Hepatocyte (in vitro differentiated cells): ENCODE data around the gene RNF227. TPM values are rescaled to one million over a fixed set of nuclear protein-coding genes. Genes with fewer than 3 reads are reported as not detected.

ENCODE experiments used
- DNase-seq: peaks from one replicate; pipeline ENCODE4 v3.0.0-alpha.2; 2016; ENCODE audit warnings: low spot score
- H2AFZ ChIP-seq: fragments of 200-600 bp; sonication (generic); 2 replicates; pipeline ENCODE4 v1.6.0; 2016; ENCODE audit warnings: antibody characterized with exemption, mild to moderate bottlenecking
- H3K27ac ChIP-seq: fragments of 200-600 bp; sonication (generic); 2 replicates; pipeline ENCODE4 v1.5.1; 2016; ENCODE audit warnings: mild to moderate bottlenecking
- H3K27me3 ChIP-seq: fragments of 200-600 bp; sonication (generic); 2 replicates; pipeline ENCODE4 v1.6.1; 2016
- H3K36me3 ChIP-seq: fragments of 200-600 bp; sonication (generic); replicated peaks from 2 replicates; pipeline ENCODE4 v1.5.1; 2016; ENCODE audit warnings: low read depth; ENCODE audit not compliant: insufficient read depth
- H3K4me1 ChIP-seq: fragments of 200-600 bp; sonication (generic); 2 replicates; pipeline ENCODE4 v1.5.1; 2016; ENCODE audit warnings: mild to moderate bottlenecking, moderate library complexity; ENCODE audit not compliant: insufficient read depth
- H3K4me2 ChIP-seq: fragments of 200-600 bp; sonication (generic); 2 replicates; pipeline ENCODE4 v1.6.0; 2016
- H3K4me3 ChIP-seq: fragments of 200-600 bp; sonication (generic); 2 replicates; pipeline ENCODE4 v1.5.1; 2016; ENCODE audit warnings: mild to moderate bottlenecking
- H3K79me2 ChIP-seq: fragments of 200-600 bp; sonication (generic); 2 replicates; pipeline ENCODE4 v1.6.0; 2017; ENCODE audit warnings: mild to moderate bottlenecking
- H3K9me2 ChIP-seq: fragments of 200-600 bp; sonication (generic); replicated peaks from 2 replicates; pipeline ENCODE4 v1.6.0; 2017; ENCODE audit warnings: mild to moderate bottlenecking; ENCODE audit not compliant: insufficient read depth
- H3K9me3 ChIP-seq: fragments of 200-600 bp; sonication (generic); 2 replicates; pipeline ENCODE4 v1.5.1; 2016; ENCODE audit warnings: low read depth, mild to moderate bottlenecking
- H4K20me1 ChIP-seq: fragments of 200-600 bp; sonication (generic); 2 replicates; pipeline ENCODE4 v1.6.0; 2016; ENCODE audit warnings: mild to moderate bottlenecking; ENCODE audit not compliant: insufficient read depth, poor library complexity, severe bottlenecking
- EZH2 ChIP-seq: fragments of 200-600 bp; sonication (generic); IDR thresholded peaks from 2 replicates; pipeline ENCODE4 v1.6.1; 2016; ENCODE audit warnings: antibody characterized with exemption, mild to moderate bottlenecking, borderline replicate concordance
- EZH2phosphoT487 ChIP-seq: fragments of 200-600 bp; sonication (generic); IDR thresholded peaks from one replicate; pipeline ENCODE4 v1.6.1; 2018; ENCODE audit warnings: antibody characterized with exemption, mild to moderate bottlenecking, low read depth, moderate library complexity; ENCODE audit not compliant: unreplicated experiment, severe bottlenecking
- WGBS: methylation state at CpG from one replicate; pipeline ENCODE4 v1.1.6; 2016; ENCODE audit warnings: low lambda C conversion rate; ENCODE audit errors: missing lambda C conversion rate; 5-methylcytosine and 5-hydroxymethylcytosine counted together
- polyA plus RNA-seq: library from polyadenylated mRNA; unstranded; fragments of >200 nt; fragmentation: Nextera tagmentation; extraction: Ambion mirVana; gene quantifications from 2 replicates; pipeline ENCODE4 v1.2.1, GENCODE V29; 2016
- total RNA-seq: library from RNA; depleted of rRNA; stranded (reverse); fragments of >200 nt; gene quantifications from 2 replicates; pipeline ENCODE4 v1.2.3, GENCODE V29; 2014
- TF ChIP-seq, protein P1 (sequence below): fragments of 200-600 bp; sonication (generic); IDR thresholded peaks from 2 replicates; pipeline ENCODE4 v1.5.1; 2016; ENCODE audit warnings: antibody characterized with exemption, mild to moderate bottlenecking; ENCODE audit not compliant: poor library complexity

The RNF227 gene
- total and polyA plus RNA-seq, 2 experiments from 2014 or later: 2.5 to 3.5 TPM

DNA sequence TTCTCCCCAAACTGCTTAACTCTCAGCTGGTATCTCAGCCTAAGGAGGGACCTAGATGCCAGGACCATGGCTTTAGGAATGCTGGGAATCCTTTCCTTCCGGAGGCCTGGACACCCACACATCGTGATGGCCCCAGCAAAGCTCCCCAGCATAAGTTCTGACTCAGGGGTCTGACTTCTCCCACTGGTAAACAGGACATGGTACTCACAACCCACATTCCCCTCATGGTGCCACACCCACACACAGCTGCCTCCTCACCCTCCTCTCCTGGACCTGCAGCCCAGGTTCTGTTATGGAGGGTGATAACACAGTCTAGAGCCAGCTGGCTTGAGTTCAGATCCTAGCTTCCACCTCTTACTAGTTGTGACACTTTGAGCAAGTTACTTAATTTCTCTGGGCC lies 719 bp upstream of the RNF227 start:
- Histone ChIP-seq H2AFZ (no peak overlapping the region), H3K27ac (peak overlapping the region; percentile 96), H3K36me3 (no peaks in the 10 kb centered on the region), H3K79me2 (no peaks in the 10 kb centered on the region), H3K4me2 (peak overlapping the region; percentile 83), H4K20me1 (no peaks in the 10 kb centered on the region), H3K9me3 (no peaks in the 10 kb centered on the region), H3K4me3 (no peak overlapping the region), H3K27me3 (no peaks in the 10 kb centered on the region), H3K9me2 (no peaks in the 10 kb centered on the region), H3K4me1 (peaks cover 17% of the 10 kb centered on the region)
- TF ChIP-seq EZH2 (no peak), EZH2phosphoT487 (no peak)
- TF ChIP-seq, protein P1, sequence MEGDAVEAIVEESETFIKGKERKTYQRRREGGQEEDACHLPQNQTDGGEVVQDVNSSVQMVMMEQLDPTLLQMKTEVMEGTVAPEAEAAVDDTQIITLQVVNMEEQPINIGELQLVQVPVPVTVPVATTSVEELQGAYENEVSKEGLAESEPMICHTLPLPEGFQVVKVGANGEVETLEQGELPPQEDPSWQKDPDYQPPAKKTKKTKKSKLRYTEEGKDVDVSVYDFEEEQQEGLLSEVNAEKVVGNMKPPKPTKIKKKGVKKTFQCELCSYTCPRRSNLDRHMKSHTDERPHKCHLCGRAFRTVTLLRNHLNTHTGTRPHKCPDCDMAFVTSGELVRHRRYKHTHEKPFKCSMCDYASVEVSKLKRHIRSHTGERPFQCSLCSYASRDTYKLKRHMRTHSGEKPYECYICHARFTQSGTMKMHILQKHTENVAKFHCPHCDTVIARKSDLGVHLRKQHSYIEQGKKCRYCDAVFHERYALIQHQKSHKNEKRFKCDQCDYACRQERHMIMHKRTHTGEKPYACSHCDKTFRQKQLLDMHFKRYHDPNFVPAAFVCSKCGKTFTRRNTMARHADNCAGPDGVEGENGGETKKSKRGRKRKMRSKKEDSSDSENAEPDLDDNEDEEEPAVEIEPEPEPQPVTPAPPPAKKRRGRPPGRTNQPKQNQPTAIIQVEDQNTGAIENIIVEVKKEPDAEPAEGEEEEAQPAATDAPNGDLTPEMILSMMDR: no peak
- no peak for DNase-seq
- 68% methylated on average over 2 of the region's 2 CpGs for WGBS

DNA sequence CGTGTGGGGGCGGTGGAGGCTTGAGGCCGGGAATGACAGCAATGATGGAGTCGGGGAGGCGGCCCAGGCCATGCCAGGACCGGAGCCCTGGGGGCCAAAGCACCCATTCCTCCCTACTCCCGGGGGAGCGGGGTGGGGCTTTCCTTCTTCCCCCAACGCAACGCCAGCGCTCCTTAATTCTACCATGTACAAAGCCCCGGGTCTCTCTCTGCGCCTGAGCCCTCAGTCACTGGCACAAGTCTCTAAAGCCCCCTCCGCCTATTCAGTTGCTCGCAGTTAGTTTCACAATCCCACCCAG lies 245 bp upstream of the RNF227 start:
- DNase-seq: no peak
- Histone ChIP-seq H4K20me1 (no peaks in the 10 kb centered on the region), H3K27me3 (no peaks in the 10 kb centered on the region), H2AFZ (peak overlapping the region; percentile 85), H3K79me2 (no peaks in the 10 kb centered on the region), H3K4me1 (peaks cover 17% of the 10 kb centered on the region), H3K27ac (peak overlapping the region; percentile 96), H3K4me3 (peak overlapping the region; percentile 22), H3K36me3 (no peaks in the 10 kb centered on the region), H3K9me2 (no peaks in the 10 kb centered on the region), H3K9me3 (no peaks in the 10 kb centered on the region), H3K4me2 (peak overlapping the region; percentile 83)
- TF ChIP-seq EZH2phosphoT487: no peak
- TF ChIP-seq EZH2: no peak
- TF ChIP-seq, protein P1: no peak
- WGBS: 60% methylated on average over 11 of the region's 15 CpGs

DNA sequence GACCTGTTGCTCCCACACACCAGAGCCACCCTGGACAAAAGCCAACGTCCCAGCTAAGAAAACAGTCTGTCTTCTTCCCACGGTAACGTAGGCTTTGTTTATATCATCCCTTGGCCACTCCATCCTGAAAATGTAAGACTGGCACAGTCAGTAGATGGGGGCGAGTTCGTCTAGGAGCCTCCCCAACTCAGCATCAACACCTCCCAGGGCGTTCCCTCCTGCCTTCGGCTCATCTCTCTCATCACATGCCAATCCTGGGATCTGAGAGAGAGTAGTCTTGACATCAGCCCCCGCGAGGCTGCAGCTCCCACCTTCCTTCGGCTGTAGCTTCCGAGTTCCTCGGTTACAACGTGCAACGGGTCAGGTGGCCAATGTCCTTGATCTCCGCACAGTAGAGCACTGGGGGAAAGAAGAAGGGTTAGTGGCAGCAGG lies 894 bp downstream of the RNF227 start:
- peak overlapping the region; percentile 49 for H2AFZ ChIP-seq
- 13% methylated on average over 15 of the region's 15 CpGs for WGBS
- H3K4me3 ChIP-seq: peak overlapping the region; percentile 1
- H3K4me2 ChIP-seq: peak overlapping the region; percentile 83
- no peaks in the 10 kb centered on the region for H3K27me3 ChIP-seq
- DNase-seq: peak; percentile 20
- H3K4me1 ChIP-seq: peaks cover 17% of the 10 kb centered on the region
- H3K9me2 ChIP-seq: no peaks in the 10 kb centered on the region
- TF ChIP-seq EZH2 (no peak), EZH2phosphoT487 (no peak)
- TF ChIP-seq, protein P1: no peak
- H3K9me3 ChIP-seq: no peaks in the 10 kb centered on the region
- peak overlapping the region; percentile 96 for H3K27ac ChIP-seq
- no peaks in the 10 kb centered on the region for H4K20me1 ChIP-seq
- no peaks in the 10 kb centered on the region for H3K36me3 ChIP-seq
- no peaks in the 10 kb centered on the region for H3K79me2 ChIP-seq
